HG02571 (cell line): ENCODE measurements around the gene ZNF286A.
"Not testable (repeated sequence)": the region's sequence is repeated elsewhere in the genome, so short reads cannot be mapped to it uniquely, and the experiment has no call there.

Experiments
- ATAC-seq: cut with Tn5 transposase; IDR thresholded peaks from one replicate; pipeline ENCODE4 v1.9.1; 2021; ENCODE audit warnings: mild to moderate bottlenecking, moderate library complexity; ENCODE audit not compliant: unreplicated experiment

The ZNF286A gene

DNA sequence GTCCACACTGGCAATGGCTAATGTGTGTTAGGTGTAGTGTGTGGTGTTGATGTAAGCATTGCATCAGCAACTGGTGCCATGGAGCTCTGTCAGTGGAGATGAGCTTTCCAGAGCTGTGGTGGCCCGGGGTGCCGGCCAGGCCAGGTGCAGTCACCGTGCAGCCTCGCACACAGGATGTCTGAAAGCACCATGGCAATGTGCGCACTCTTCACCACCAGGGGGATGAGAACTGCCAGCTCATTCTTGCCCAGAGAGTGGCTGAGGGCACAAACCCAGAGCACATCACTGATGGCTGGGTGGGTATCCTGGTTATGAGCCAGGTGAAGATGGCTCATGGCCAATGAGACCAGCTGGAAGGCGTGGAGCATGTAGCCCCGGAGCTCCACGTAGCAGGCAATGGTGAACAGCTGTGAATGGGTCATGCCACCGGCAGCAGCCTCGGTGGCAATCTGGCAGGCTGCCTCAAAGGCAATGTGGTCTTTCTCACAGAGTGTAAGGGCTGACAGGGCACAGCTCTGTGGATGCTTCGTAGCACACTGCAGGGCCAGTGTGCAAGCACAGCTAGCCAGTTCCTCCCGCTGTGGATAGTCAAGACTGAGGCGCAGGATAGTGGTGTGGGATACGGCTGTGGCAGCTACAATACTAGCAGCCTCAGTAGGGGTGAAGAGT is 69.4 kb downstream of the ZNF286A start:
- ATAC-seq, result not testable (repeated sequence)
